Right lobe of liver (tissue), 4 donors: ENCODE data around the gene TMEM204.

Experiments used
- CTCF ChIP-seq, 4 donors: fragments of 200-600 bp in 3 of 4; fragments of 450-650 bp in 1 of 4; IDR thresholded peaks; one replicate each; pipeline versions ENCODE4 v1.5.1 to v1.8.0; 2016 to 2022; ENCODE audit warnings: antibody characterized with exemption in 4 of 4, mild to moderate bottlenecking in 2 of 4
- POLR2A ChIP-seq: fragments of 450-650 bp; IDR thresholded peaks from one replicate; pipeline ENCODE4 v1.6.1; 2017; ENCODE audit warnings: antibody characterized with exemption, mild to moderate bottlenecking
- donor health status: DM: no; HTN: no; CAD: no.
- donor health status: DM: no; HTN: no; CAD: no.
- donor health status: DM: no; HTN: yes; CAD: no.

- TF ChIP-seq CTCF (IDR thresholded peaks at IDR 0.05) (no peak), POLR2A (no peak)
Observed at GRCh38 chr16:1508494-1509187, 24.8 kb upstream of the TMEM204 start.
